ENCODE data around the gene FBLN2. TPM values are rescaled to one million over a fixed set of nuclear protein-coding genes. Genes with fewer than 3 reads are reported as not detected.
"Not testable (repeated sequence)": the region's sequence is repeated elsewhere in the genome, so short reads cannot be mapped to it uniquely, and the experiment has no call there.

The FBLN2 gene
- total RNA-seq, 2 donors from 2014 or later, result 178 to 256 TPM

DNA sequence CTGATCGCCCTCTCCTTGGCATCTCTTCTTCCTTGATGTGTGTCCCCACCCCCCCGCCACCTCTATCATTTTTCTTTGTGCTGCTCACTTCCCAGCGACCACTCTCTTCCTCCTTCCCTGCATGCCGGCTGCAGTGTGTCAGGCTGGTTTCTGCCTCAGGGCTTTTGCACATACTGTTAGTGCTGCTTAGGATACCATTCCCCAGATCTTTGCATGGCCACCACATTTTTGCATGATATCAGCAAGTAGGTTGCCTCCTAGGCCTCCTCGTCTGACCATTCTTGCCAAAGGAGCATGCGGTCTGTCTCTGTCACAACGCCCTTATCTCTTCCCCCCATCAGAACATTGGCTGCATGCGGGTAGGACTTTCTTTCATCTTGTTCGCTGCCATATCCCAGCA, 12.5 kb downstream of the FBLN2 start:
- ATAC-seq (no peak), DNase-seq (peak; percentile 15)
- intact Hi-C loops (cut with DNase I), result no loop called here

DNA sequence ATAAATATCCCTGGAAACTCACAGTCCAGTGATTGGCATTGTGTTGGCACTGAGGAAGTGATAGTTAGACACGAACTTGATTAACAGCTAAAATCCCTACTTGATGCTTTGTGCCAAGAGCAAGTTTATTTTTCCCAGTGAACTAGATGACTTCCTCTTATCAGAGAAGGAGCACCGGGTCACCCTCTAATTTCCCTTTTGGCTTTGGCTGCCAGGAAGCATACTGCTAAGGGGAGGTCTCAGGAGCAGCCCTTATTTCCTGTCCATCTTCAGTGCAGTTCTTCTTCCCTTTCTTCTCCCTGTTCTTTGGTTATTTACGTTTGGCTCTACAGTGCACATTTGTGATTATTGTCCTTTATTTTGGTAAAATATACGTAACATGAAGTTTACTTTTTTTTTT, 13.0 kb downstream of the FBLN2 start:
- DNase-seq, result peak; percentile 18
- intact Hi-C loops (cut with DNase I), result no loop called here
- ATAC-seq, result no peak

- DNase-seq, result peak; percentile 9
- ATAC-seq; intact Hi-C loops (cut with DNase I): not testable (repeated sequence)
These were observed 13.5 kb downstream of the FBLN2 start for GRCh38 chr3:13562421-13562820.

DNA sequence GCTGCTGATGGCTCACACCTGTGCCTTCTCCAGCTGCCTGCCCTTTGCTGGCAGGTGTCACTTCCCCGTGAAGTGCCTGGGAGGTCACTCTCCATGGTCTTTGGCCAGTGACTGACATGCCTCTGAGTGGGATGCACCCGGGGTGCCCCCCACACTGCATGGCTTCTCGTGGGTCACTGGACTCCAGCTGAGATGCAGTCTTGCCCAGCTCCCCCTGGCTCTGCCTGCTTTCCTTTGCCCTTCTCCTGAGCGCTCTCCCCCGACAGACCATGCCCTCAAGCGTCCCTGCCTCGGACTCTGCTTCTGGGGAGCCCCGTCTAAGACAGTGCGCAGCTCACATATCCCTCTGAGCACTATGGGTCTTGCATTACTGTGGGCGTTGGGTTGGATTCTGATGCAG, 14.4 kb downstream of the FBLN2 start:
- intact Hi-C loops (cut with DNase I), result no loop called here
- ATAC-seq, result no peak

DNA sequence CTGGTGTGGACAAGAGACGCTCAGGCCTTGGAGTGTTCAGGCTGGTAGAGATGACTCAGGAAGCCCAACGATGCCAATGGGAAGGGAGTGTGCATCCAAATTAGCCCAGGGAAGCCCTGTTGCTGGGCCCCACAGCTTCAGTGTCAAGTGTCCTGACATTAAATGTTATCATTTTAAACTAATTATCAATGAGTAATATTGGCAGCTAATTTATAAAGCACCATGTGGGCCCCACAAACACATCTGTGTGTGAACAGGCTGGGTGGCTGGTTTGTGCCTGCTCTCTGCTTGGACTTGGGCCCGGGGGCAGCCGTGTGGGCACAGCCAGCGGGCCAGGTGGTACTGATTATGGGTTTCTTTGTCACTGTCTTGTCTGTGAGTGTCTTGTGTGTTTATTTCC, 15.0 kb downstream of the FBLN2 start:
- DNase-seq (peak; percentile 38), ATAC-seq (peak in 1 of 2 donors; percentile 11)
- intact Hi-C loops (cut with DNase I), result no loop called here

More for the DNA sequence above, 14.4 kb downstream of the FBLN2 start:
- DNase-seq, result peak; percentile 18

- DNase-seq (peak; percentile 65), ATAC-seq (peak; percentile 74 to 81)
- intact Hi-C loops (cut with DNase I), result no loop called here
These were observed 16.0 kb downstream of the FBLN2 start for GRCh38 chr3:13564751-13565560.

GRCh38 chr3:13565581-13566452, 16.9 kb downstream of the FBLN2 start:
- DNase-seq, result peak; percentile 38
- intact Hi-C loops (cut with DNase I), result no loop called here
- ATAC-seq, result peak; percentile 64 to 74

DNA sequence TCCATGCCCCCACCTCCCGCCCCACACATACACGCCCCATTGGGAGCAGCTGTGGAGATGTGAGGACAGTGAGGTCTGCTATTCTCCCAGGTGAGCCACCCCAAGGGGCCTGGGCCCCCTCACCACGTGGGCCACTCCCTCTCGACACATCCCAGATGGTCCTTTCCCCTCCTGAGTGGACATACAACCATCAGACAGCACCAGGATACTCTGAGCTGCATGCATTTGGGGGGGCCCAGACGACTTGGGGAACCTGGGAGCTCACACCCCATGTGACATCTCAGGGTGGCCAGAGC, 17.5 kb downstream of the FBLN2 start:
- ATAC-seq (no peak), DNase-seq (peak; percentile 13)
- intact Hi-C loops (cut with DNase I), result no loop called here

- intact Hi-C loops (cut with DNase I), result no loop called here
- no peak for DNase-seq
- no peak for ATAC-seq
These were observed 17.9 kb downstream of the FBLN2 start for GRCh38 chr3:13566769-13567310.

DNA sequence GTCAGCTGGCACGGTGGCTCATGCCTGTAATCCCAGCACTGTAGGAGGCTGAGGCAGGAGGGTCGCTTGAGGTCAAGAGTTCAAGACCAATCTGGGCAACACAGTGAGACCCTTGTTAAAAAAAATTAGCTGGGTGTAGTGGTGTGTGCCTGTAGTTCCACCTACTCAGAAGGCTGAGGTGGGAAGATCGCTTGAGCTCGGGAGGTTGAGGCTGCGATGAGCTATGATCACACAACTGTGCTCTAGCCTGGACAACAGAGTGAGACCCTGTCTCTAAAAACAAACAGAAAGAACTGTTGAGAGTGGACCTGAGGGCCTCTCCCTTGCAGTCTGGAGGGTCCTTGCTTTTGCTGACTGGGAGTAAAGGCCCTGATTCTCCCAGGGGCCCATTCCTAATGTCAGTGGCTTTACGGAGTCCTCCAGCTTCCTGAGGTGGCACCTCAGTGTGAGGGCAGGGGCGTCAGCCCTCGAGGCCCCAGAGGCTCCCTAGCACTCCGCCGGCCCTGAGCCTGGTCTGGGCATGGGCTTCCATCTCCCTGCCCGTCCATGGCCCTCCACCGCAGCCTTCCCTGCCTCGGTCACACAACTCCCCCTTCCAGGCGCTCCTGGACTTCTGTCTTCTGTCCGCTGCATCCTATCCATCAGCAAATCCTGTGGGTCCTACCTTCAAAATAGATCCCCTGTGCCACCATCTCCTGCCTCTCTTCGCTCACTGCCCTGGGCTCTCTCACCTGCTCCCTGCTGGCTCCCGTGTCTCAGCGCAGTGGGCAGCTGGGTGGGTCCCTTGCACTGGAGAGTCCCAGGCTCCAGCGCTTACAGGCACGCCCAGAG, 19.0 kb downstream of the FBLN2 start:
- DNase-seq (no peak), ATAC-seq (no peak)
- intact Hi-C loops (cut with DNase I), result no loop called here

- ATAC-seq (no peak), DNase-seq (no peak)
- intact Hi-C loops (cut with DNase I), result no loop called here
These were observed 19.6 kb downstream of the FBLN2 start for GRCh38 chr3:13568515-13569028.

- intact Hi-C loops (cut with DNase I), result no loop called here
- ATAC-seq, result no peak
- no peak for DNase-seq
These were observed 20.3 kb downstream of the FBLN2 start for GRCh38 chr3:13569201-13569600.

GRCh38 chr3:13569641-13570390, 20.9 kb downstream of the FBLN2 start:
- ATAC-seq, result no peak
- DNase-seq, result no peak
- intact Hi-C loops (cut with DNase I), result no loop called here

DNA sequence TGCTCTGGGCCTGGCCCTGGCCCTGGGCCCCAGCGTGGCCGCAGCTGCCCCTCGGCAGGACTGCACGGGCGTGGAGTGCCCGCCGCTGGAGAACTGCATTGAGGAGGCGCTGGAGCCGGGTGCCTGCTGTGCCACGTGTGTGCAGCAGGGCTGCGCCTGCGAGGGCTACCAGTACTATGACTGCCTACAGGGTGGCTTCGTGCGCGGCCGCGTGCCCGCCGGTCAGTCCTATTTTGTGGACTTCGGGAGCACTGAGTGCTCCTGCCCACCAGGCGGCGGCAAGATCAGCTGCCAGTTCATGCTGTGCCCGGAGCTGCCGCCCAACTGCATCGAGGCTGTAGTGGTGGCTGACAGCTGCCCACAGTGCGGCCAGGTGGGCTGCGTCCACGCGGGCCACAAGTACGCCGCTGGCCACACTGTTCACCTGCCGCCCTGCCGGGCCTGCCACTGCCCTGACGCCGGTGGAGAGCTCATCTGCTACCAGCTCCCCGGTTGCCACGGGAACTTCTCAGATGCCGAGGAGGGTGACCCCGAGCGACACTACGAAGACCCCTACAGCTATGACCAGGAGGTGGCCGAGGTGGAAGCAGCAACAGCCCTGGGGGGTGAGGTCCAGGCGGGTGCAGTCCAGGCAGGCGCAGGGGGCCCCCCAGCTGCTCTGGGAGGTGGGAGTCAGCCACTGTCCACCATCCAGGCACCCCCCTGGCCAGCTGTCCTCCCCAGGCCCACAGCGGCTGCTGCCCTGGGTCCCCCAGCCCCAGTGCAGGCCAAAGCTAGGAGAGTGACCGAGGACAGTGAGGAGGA, 21.7 kb downstream of the FBLN2 start:
- intact Hi-C loops (cut with DNase I), result no loop called here
- DNase-seq (no peak), ATAC-seq (no peak)

DNA sequence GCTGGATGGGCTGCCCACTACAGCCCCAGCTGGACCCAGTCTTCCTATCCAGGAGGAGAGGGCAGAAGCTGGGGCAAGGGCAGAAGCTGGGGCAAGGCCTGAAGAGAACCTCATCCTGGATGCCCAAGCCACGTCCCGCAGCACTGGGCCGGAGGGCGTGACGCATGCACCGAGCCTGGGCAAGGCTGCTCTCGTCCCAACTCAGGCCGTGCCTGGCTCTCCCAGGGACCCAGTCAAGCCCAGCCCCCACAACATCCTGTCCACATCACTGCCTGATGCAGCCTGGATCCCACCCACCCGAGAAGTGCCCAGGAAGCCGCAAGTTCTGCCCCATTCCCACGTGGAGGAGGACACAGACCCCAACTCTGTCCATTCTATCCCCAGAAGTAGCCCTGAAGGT, 22.3 kb downstream of the FBLN2 start:
- ATAC-seq, result no peak
- intact Hi-C loops (cut with DNase I), result no loop called here
- no peak for DNase-seq

GRCh38 chr3:13571831-13572750, 23.2 kb downstream of the FBLN2 start:
- ATAC-seq, result no peak
- DNase-seq, result no peak
- intact Hi-C loops (cut with DNase I), result no loop called here
